HUDEP-2 (cell line): ENCODE data around the gene GRAMD2A.

Experiments
- DNase-seq, 76 experiments: peaks; one replicate each; lab custom pipeline; 2025; ENCODE audit not compliant: unreplicated experiment in 76 of 76; lab: John Stamatoyannopoulos, UW

Gene GRAMD2A

GRCh38 chr15:72220687-72221086 is 23.1 kb upstream of the GRAMD2A start:
- no peak for DNase-seq

GRCh38 chr15:72217216-72217615 is 19.6 kb upstream of the GRAMD2A start:
- no peak for DNase-seq

DNA sequence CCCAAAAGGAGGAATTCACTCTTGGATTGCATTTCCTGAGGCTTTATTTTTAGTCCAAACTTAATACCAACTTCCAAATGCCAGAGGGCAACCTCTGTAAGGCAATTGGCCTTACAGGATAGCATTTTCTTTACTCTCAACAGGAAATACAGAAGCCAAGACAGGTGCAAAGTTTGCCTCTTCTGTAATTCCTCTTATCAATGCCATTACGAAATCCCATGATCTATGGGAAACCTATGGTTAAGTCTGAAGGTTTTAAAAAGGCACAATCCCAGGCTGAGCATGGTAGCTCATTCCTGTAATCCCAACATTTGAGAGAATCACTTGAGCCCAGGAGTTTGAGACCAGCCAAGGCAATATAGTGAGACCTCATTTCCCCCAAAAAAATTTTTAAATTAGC is 18.5 kb upstream of the GRAMD2A start:
- no peak for DNase-seq

- no peak for DNase-seq
Measured at GRCh38 chr15:72207558-72208085, 10.0 kb upstream of the GRAMD2A start.

DNA sequence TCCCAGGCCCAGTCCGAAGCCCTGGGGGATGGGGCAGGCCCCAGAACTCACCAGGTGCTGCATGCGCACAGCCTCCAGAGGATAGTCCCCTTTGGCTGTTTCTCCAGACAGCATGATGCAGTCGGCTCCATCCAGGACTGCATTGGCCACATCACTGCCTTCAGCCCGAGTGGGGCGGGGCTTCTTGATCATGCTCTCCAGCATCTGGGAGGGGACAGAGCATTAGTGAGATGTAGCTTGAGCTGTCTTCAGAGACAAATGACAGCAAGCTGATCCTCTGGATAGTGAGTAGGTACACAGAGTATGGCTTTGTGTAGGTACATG is 9.1 kb upstream of the GRAMD2A start:
- DNase-seq: no peak

- no peak for DNase-seq
Measured at GRCh38 chr15:72205896-72206676, 8.5 kb upstream of the GRAMD2A start.

DNA sequence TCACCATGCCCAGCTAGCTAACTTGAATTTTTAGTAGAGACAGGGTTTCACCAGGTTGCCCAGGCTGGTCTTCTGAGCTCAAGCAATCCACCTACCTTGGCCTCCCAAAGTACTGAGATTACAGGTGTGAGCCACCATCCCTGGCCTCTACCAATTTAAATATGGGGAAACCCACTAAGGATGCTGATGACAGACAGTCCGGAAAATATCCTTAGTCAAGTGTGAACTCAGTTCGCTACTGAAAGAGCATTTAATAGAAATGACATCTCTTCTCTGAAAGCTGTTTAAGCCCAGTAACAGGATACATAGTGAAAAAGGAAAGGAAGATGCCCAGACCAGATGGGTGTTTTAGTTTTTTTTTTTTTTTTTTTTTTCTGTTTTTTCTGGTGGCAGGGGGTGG is 7.7 kb upstream of the GRAMD2A start:
- no peak for DNase-seq

DNA sequence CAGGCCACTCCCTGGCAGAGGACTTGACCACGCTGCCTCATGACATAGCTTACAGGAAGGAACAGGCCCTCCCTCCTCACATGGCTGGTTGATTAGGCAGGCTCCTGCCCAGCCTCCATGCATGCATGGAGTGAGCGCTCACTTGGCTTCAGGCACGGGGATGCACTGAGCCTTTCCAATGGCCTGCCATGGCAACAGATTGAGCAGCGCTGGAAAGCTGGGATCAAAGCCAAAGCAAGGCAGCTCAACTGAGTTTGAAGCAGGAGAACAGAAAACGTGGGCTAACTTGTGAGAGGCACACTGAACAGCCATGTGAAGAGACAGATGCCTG is 5.9 kb upstream of the GRAMD2A start:
- no peak for DNase-seq

DNA sequence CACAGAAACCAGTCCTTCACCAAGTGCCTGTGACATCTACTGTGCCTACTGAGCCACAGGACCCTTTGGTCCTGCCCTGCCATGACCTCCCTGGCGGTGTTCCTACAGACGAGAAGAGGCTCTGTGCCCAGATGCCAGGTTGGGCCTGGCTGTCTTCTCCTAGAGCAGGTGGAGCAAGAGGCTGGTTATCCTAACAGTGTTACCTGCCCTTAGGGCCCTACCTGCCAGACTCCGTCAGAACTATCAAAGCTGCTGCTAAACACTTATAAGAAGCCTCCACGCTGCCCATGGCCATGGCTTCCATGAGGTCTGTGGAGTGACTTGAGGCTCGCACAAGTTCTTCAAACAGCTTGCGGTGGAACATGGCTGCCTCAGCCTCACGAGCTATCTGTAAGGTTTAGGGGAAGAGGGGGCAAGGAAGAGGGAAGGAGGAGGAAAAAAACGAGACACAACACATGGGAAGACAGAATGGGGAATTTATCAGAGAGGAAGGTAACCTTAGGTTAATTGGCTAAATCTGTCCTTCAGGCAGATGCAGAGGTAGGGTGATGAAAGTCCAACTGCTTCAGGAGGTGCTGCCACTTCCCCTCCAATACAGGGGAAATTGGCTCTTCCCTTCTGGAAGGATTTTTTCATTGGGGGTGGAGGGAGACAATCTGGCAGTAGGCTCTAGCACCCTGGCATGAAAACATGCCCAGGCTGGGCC is 5.4 kb upstream of the GRAMD2A start:
- DNase-seq: no peak

GRCh38 chr15:72202302-72202701 is 4.7 kb upstream of the GRAMD2A start:
- no peak for DNase-seq

DNA sequence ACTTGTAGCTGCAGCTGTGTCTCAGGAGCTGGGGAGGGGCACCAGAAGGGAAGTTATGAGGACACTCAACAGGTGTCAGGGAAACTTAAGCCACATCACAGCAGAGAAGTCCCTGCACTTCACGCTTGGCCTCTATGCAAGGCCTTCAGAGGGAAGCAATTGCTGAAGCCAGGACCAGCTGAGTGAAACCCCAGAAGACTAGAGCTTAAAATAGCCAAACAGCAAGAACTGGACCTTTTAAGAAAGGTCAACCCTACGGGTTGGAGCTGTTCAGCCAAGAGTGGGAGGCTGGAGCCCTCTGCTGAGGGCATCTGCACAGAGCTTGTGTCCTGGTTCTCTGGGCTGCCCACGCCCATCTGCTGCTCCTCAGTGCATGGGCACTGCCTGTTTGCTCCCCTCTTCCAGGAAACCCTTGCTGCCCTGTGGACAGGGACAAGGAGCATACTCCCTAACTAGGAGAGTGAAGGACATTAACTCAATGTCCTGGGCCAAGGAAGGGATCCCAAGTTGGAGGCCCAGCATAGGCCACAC is 3.9 kb upstream of the GRAMD2A start:
- peak in 1 of 76 experiments; percentile 1 for DNase-seq

DNA sequence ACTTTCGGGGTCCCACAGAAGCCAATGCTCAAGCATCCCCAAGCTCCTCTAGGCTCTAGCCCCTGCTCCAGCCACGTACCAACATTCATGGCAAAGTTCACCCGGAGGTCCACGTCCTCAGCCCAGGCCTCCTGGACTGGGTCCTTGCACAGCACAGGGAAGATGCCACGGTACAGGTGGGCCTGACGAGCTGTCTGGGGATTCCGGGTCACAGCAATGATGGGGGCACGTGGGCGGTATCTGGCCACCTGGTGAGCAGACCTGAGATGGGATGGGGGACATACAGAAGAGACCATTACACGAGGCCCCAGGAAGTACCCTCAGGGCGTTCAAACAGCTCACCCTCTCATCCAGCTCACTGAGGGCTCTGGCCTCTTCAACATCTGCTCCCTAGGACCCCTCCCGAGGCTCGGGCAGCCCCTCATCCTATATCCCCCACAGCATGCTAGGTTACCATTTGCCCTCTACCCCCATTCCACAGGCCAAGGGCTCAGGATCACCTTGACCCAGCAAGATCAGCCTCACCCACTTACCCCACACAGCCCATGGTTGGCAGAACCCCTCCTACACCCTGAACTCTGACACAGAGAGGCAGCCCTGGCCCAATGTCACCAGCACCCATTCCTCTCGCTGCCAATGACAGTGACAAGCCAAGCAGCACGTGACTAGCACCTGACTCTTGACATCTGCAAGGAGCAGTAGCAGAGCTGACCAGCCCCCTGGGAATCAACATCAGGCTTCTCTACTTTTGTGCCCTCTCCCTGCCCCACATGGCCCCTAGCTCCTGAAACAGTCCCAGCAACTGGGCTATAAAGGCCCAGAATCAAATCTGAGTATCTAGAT is 3.0 kb upstream of the GRAMD2A start:
- no peak for DNase-seq

DNA sequence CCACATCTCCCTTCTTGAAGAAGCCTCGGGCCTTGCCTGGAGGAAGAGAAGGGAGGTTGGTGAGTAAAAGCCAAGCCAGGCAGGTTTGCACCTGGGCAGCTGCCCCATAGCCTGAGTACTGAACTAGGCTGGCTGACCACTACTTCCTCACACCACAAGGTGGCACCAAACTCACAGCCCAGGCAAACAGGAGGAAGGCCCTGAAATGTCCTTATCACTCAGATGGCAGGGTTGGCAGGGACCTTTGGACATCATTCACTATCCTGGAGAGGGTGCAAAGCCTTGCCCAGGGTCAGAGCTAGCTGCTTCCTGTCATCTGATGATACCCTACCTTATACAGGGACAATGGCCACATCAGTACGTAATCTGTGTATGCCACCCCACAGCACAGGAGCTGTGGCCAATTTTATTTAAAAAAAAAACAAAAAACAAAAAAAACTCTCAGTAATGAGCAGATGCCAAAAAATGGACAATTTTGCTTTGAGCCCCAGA is 2.2 kb upstream of the GRAMD2A start:
- DNase-seq: peak in 72 of 76 experiments; percentile 15 to 82 (median 58)

- no peak for DNase-seq
Measured at GRCh38 chr15:72199205-72199515, 1.6 kb upstream of the GRAMD2A start.

DNA sequence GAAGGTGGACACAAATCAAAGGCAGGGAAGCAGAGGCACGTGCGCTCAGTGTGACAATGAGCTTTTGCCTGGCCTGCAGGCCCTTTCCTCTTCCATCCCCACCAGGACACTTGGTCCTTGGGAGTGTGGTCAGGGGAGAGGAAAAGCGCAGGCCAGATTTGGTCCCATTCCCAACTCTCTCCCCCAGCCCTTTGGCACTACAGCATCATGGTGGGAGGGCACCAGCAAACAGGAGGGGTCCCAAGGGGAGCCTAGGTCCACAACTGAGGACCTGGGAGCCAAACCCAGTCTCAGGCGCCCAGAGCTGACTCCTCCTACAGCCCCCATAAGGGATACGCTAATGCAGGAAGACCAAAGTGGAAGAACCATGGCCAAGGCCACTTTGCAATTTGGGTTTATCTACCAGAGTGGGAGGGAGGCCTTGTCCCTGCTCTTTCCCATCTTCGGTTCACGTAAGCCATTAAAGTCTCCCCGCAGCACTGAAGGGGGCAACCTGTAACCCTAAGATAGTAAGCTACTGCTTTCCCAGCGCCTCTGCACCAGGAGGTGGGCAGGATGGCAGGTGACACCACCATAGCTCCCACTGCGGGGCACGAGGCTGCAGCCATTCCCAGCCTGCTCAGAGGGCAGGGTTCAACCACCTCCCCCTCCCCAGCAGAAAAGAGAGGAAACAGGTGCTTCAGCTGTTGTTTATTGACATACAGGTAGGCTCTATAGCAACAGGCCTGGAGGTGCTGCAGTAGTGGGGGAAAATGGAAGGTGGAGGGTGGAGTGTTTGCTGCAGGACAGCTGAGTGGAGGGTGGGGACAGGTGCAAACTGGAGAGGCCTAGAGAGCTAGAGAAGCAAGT is 993 bp upstream of the GRAMD2A start:
- no peak for DNase-seq

- DNase-seq: no peak
Measured at GRCh38 chr15:72197041-72197459, 537 bp downstream of the GRAMD2A start.

DNA sequence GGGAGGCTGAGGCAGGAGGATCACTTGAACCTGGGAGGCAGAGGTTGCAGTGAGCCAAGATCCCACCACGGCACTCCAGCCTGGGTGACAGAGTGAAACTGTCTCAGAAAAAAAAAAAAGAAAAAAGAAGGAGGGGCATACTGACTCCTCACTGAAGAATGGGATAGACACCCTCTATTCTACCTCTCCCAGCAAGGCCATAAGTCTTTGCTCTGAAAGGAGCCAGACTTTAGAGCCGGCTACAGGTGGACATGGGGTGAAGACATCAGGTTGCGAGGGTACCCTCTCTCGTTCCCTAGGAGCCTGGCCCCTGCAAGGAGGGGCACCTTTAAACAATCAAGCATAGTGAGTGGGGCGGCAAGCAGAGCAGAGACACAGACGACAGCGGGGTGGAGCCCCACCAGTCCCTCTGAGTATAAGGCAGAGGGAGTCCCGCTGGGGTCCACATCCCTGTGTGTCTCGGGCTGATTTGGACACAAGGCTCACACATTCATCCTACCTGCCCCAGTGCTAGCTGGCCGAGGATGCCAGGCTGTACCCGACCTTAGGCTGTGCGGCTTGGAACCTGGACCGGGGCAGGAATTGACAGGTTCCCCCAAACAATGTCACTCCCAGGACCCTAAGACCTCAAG is 1.1 kb downstream of the GRAMD2A start:
- DNase-seq: no peak

GRCh38 chr15:72195101-72195511 is 2.5 kb downstream of the GRAMD2A start:
- no peak for DNase-seq

- DNase-seq: no peak
Measured at GRCh38 chr15:72193836-72194396, 3.7 kb downstream of the GRAMD2A start.
